Adrenal gland (tissue), 19 donors: ENCODE data around the gene CXorf58. TPM values are rescaled to one million over a fixed set of nuclear protein-coding genes. Genes with fewer than 3 reads are reported as not detected.
A peak's percentile ranks its signal among the peaks of the same experiment; 100 is the strongest.
"Not testable (repeated sequence)": the region's sequence is repeated elsewhere in the genome, so short reads cannot be mapped to it uniquely, and the experiment has no call there.

Experiments used
- DNase-seq, 7 donors: peaks; one replicate each; pipeline ENCODE4 v3.0.0-alpha.2; 2019 to 2020
- H3K27ac ChIP-seq, 5 donors: fragments of 200-600 bp; sonication (generic) in 4 of 5; 1 replicate in 3 of 5; 2 replicates in 2 of 5; pipeline versions ENCODE4 v1.5.1 to v1.8.0; 2016 to 2020; ENCODE audit warnings: mild to moderate bottlenecking in 1 of 5
- H3K27me3 ChIP-seq: fragments of 200-600 bp; 2 replicates; pipeline ENCODE4 v1.8.0; 2021
- H3K36me3 ChIP-seq, 2 donors: fragments of 200-600 bp; replicated peaks in 1 of 2; 1 replicate in 1 of 2; 2 replicates in 1 of 2; pipeline versions ENCODE4 v1.5.1 to v1.8.0; 2018 to 2022
- H3K4me1 ChIP-seq, 2 donors: fragments of 200-600 bp; replicated peaks in 1 of 2; 1 replicate in 1 of 2; 2 replicates in 1 of 2; pipeline versions ENCODE4 v1.5.1 to v1.8.0; 2018 to 2021
- H3K4me3 ChIP-seq, 4 donors: fragments of 200-600 bp; sonication (generic) in 3 of 4; one replicate each; pipeline ENCODE4 v1.5.1; 2016 to 2018
- H3K9me3 ChIP-seq, 3 donors: fragments of 200-600 bp; sonication (generic) in 1 of 3; replicated peaks in 1 of 3; 1 replicate in 2 of 3; 2 replicates in 1 of 3; pipeline versions ENCODE4 v1.5.1 to v1.8.0; 2016 to 2021
- CTCF ChIP-seq, 6 experiments: fragments of 450-650 bp in 4 of 6; fragments of 200-600 bp in 2 of 6; sonication (generic) in 1 of 6; IDR thresholded peaks; 1 replicate in 5 of 6; 2 replicates in 1 of 6; pipeline versions ENCODE4 v1.5.1 to v1.8.0; 2016 to 2021; ENCODE audit warnings: antibody characterized with exemption in 6 of 6, mild to moderate bottlenecking in 2 of 6, moderate library complexity in 1 of 6
- POLR2A ChIP-seq, 2 donors: fragments of 450-650 bp; IDR thresholded peaks; one replicate each; pipeline ENCODE4 v1.6.1; 2017; ENCODE audit warnings: antibody characterized with exemption in 2 of 2, mild to moderate bottlenecking in 2 of 2, moderate library complexity in 1 of 2
- whole genome bisulfite sequencing, 4 donors: extraction: QIAGEN DNeasy Blood & Tissue Kit in 2 of 4; methylation state at CpG; one replicate each; pipeline versions ENCODE4 v1.1.5 to v1.1.7; 2013 to 2017; 5-methylcytosine and 5-hydroxymethylcytosine counted together
- intact Hi-C, 2 donors: fragments of 100-400 bp; cut with DNase I; formaldehyde crosslinking; loops; one replicate each; pipeline versions ENCODE4 v1.14.1 to v1.15.0; 2022 to 2023
- long read RNA-seq, 10 donors: library from polyadenylated mRNA in 3 of 10; unstranded in 2 of 10; stranded (forward) in 1 of 10; transcript quantifications; one replicate each; pipeline ENCODE4 v2.0.0 and lab custom pipeline, GENCODE V29; 2021 to 2026
- polyA plus RNA-seq, 3 donors: library from polyadenylated mRNA; stranded (reverse); fragments of 200-250 nt in 2 of 3; fragments of 350-450 nt in 1 of 3; fragmentation: Illumina TruSeq in 1 of 3; extraction: RNeasy Lipid Tissue Mini Kit (QIAGEN cat#74804) in 1 of 3; gene quantifications; one replicate each; pipeline ENCODE4 v1.2.3, GENCODE V29; 2013 to 2014
- total RNA-seq, 9 donors: library from RNA; depleted of rRNA in 4 of 9; stranded (reverse); fragments of >200 nt in 4 of 9; fragments of 120-200 nt in 1 of 9; fragmentation: NEBNext Ultra II Directional in 1 of 9; extraction: Animal tissue kit (Norgen Biotek cat#: 25700) in 1 of 9; gene quantifications; one replicate each; pipeline versions ENCODE4 v1.1.0 to v1.2.4, GENCODE V29; 2013 to 2023
- donor health status: healthy with polysubstance abuse.
- donor health status: Bipolar disorder and iron deficiency.
- donor health status: DM: yes; HTN: yes; CAD: no.
- donor health status: DM: no; HTN: no; CAD: no.
- donor health status: DM: no; HTN: no; CAD: no.
- donor health status: DM: yes; HTN: yes; CAD: no.

The CXorf58 gene
- under 1 TPM in 6 of 9 donors, not detected in 3; 0.11 to 0.77 (median 0.36) TPM for total RNA-seq
- polyA plus RNA-seq: under 1 TPM; 0.20 to 0.40 (median 0.24) TPM
- long read RNA-seq, donor 1: 0 reads
- long read RNA-seq, donor 2: 0 reads
- long read RNA-seq, donor 3: 0 reads
- long read RNA-seq, donor 4: 0 reads
- long read RNA-seq, donor 5: 0 reads
- long read RNA-seq, donor 6: 0 reads
- long read RNA-seq, donor 7: 0 reads
- long read RNA-seq, donor 8: 0 reads
- long read RNA-seq, donor 9: 0 reads
- long read RNA-seq, donor 10: 0 reads

- DNase-seq: peak; percentile 89 to 95 (median 91)
- intact Hi-C loops: loop anchor here (10.0 kb wide), 2 partner anchors 123 to 213 kb away; partner anchors contain the start of gene SAT1 (in 1 of the 2)
- no peaks in the 10 kb centered on the region for H3K9me3 ChIP-seq
- peak within 1 kb of the TSS; percentile 76 to 87 (median 79) for H3K27ac ChIP-seq
- H3K4me3 ChIP-seq: peak within 1 kb of the TSS in 2 of 4 donors; percentile 32 to 43
- H3K4me1 ChIP-seq: peaks cover 0 to 9% of the 10 kb centered on the region in 2 donors
- 1 to 39% (median 12%) methylated on average over 8 to 80 of the region's 81 CpGs for WGBS, 4 donors
- H3K36me3 ChIP-seq: no peaks in the 10 kb centered on the region
- TF ChIP-seq POLR2A (IDR thresholded peaks at IDR 0.05): peak in 1 of 2 donors; percentile 61
- peak; percentile 62 to 94 (median 89) for TF ChIP-seq CTCF (IDR thresholded peaks at IDR 0.05)
- no peaks in the 10 kb centered on the region for H3K27me3 ChIP-seq
Measured at GRCh38 chrX:23907498-23908218, at the start of gene CXorf58, which contains the start of gene APOO. Gene CXorf58, plus strand, starts transcription at chrX:23908006. Its CDS starts 2,297 bp downstream, at chrX:23910303. Gene APOO, minus strand, starts transcription at chrX:23907938. Its CDS starts 236 bp downstream, at chrX:23907702.

GRCh38 chrX:23859238-23859637 is 48.6 kb upstream of the CXorf58 start:
- H3K4me3 ChIP-seq, intact Hi-C loops, DNase-seq, H3K27ac ChIP-seq, H3K36me3 ChIP-seq, H3K9me3 ChIP-seq, H3K4me1 ChIP-seq, H3K27me3 ChIP-seq: not testable (repeated sequence)
- WGBS, 4 donors: 86 to 93% (median 89%) methylated on average over 5 to 7 of the region's 7 CpGs

GRCh38 chrX:23861215-23861896 is 46.5 kb upstream of the CXorf58 start:
- TF ChIP-seq POLR2A (IDR thresholded peaks at IDR 0.05): no peak
- TF ChIP-seq CTCF (IDR thresholded peaks at IDR 0.05): no peak
- Histone ChIP-seq H3K4me1 (no peaks in the 10 kb centered on the region), H3K4me3 (no peak overlapping the region), H3K9me3 (no peaks in the 10 kb centered on the region), H3K36me3 (no peaks in the 10 kb centered on the region), H3K27ac (no peak overlapping the region), H3K27me3 (no peaks in the 10 kb centered on the region)
- WGBS, 4 donors: 81 to 97% (median 90%) methylated on average over 5 to 6 of the region's 6 CpGs
- intact Hi-C loops: no loop called here
- no peak for DNase-seq

- H3K9me3 ChIP-seq, H3K36me3 ChIP-seq, H3K27me3 ChIP-seq, H3K4me3 ChIP-seq, DNase-seq, H3K27ac ChIP-seq, intact Hi-C loops, H3K4me1 ChIP-seq: not testable (repeated sequence)
- WGBS, 4 donors: 68 to 100% (median 87%) methylated on average over 2 of the region's 2 CpGs
Measured at GRCh38 chrX:23861952-23862351, 45.9 kb upstream of the CXorf58 start.

- 82 to 97% (median 94%) methylated on average over 2 to 5 of the region's 5 CpGs for WGBS, 4 donors
- Histone ChIP-seq H3K4me3 (no peak overlapping the region), H3K27ac (no peak overlapping the region), H3K4me1 (no peaks in the 10 kb centered on the region), H3K36me3 (no peaks in the 10 kb centered on the region), H3K9me3 (no peaks in the 10 kb centered on the region), H3K27me3 (no peaks in the 10 kb centered on the region)
- TF ChIP-seq POLR2A (IDR thresholded peaks at IDR 0.05) (no peak), CTCF (IDR thresholded peaks at IDR 0.05) (no peak)
- DNase-seq: no peak
- intact Hi-C loops: no loop called here
Measured at GRCh38 chrX:23864742-23865326, 43.0 kb upstream of the CXorf58 start.
